Activated CD8-positive, alpha-beta memory T cell treated with anti-CD3 and anti-CD28 coated beads, Interleukin-2, amount 50 U/mL, for 48 hours (primary cell): ENCODE results near the gene C20orf173.

ENCODE experiments used
- DNase-seq: peaks from one replicate; pipeline ENCODE4 v3.0.0-alpha.2; 2020

The C20orf173 gene

DNA sequence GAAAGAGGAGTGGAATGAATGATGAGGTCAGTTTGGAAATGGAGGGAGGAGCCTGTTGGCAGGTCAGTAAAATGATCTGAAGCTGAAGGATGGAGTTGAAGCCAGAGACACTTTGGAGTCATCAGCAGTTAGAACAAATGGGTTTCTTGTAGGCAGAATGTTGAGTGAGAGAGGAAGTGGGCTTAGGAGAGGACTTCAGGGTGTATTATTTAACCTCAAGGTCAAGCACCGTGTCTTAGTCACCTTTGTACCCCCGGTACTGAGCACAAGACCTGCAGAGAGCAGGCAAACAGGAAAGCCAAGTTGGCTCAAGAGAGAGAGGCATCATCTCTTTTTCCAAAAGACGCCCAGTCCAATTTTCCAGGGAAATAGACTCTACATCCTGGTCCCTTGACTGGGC is 23.3 kb downstream of the C20orf173 start:
- DNase-seq = no peak

DNA sequence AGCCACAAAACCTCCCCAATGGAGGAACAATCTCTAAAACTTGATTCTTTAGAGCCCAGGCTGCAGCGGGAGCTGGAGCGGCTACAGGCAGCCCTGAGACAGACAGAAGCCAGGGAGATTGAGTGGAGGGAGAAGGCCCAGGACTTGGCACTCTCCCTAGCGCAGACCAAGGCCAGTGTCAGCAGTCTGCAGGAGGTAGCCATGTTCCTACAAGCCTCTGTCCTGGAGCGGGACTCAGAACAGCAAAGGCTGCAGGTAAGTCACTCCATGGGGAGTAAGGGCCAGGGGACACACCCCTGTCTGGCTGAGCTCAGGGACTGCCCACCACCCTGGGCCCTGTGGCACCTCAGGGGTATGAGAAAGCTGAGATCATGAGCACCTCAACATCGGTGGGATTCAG is 24.7 kb downstream of the C20orf173 start:
- DNase-seq = no peak

DNA sequence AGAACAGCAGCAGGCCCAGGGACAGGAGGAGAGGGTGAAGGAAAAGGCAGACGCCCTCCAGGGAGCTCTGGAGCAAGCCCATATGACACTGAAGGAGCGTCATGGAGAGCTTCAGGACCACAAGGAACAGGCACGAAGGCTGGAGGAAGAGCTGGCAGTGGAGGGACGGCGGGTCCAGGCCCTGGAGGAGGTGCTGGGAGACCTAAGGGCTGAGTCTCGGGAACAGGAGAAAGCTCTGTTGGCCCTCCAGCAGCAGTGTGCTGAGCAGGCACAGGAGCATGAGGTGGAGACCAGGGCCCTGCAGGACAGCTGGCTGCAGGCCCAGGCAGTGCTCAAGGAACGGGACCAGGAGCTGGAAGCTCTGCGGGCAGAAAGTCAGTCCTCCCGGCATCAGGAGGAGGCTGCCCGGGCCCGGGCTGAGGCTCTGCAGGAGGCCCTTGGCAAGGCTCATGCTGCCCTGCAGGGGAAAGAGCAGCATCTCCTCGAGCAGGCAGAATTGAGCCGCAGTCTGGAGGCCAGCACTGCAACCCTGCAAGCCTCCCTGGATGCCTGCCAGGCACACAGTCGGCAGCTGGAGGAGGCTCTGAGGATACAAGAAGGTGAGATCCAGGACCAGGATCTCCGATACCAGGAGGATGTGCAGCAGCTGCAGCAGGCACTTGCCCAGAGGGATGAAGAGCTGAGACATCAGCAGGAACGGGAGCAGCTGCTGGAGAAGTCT is 25.5 kb downstream of the C20orf173 start:
- no peak for DNase-seq

DNA sequence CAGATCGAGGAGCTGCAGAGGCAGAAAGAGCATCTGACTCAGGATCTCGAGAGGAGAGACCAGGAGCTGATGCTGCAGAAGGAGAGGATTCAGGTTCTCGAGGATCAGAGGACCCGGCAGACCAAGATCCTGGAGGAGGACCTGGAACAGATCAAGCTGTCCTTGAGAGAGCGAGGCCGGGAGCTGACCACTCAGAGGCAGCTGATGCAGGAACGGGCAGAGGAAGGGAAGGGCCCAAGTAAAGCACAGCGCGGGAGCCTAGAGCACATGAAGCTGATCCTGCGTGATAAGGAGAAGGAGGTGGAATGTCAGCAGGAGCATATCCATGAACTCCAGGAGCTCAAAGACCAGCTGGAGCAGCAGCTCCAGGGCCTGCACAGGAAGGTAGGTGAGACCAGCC is 26.2 kb downstream of the C20orf173 start:
- DNase-seq = no peak

DNA sequence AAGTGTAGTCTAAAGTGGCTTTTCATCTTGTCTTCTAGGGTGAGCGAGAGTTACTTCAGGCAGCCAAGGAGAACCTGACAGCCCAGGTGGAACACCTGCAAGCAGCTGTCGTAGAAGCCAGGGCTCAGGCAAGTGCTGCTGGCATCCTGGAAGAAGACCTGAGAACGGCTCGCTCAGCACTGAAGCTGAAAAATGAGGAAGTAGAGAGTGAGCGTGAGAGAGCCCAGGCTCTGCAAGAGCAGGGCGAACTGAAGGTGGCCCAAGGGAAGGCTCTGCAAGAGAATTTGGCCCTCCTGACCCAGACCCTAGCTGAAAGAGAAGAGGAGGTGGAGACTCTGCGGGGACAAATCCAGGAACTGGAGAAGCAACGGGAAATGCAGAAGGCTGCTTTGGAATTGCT is 27.1 kb downstream of the C20orf173 start:
- no peak for DNase-seq

DNA sequence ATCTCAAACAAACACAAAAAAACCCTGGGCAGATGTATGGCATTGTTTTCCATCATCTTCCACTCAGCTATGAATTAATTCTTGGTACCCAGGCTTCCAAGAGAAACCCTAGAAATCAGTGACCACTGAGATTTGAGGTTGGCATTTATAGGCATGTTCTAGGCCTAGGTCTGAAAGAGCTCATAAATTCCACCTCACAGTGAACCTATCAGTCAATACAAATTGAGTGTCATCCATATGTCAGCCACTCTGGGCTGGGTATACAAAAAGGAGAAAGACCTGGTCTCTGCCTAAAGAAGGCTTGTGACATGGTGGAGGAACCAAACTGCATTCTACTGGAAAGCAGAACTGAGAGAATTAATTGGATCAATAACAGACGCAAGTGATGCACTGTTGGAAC is 30.2 kb downstream of the C20orf173 start:
- no peak for DNase-seq

DNA sequence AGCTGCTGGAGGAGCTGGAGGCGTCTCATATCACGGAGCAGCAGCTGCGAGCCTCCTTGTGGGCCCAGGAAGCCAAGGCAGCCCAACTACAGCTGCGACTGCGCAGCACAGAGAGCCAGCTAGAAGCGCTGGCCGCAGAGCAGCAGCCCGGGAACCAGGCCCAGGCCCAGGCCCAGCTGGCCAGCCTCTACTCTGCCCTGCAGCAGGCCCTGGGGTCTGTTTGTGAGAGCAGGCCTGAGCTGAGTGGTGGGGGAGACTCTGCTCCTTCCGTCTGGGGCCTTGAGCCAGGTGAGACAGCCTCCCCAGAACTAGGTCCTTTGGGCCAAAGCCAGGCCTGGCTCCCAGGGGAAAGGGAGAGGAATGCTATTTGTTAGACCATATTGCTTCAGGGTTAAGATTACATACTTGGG is 31.7 kb downstream of the C20orf173 start:
- no peak for DNase-seq

DNA sequence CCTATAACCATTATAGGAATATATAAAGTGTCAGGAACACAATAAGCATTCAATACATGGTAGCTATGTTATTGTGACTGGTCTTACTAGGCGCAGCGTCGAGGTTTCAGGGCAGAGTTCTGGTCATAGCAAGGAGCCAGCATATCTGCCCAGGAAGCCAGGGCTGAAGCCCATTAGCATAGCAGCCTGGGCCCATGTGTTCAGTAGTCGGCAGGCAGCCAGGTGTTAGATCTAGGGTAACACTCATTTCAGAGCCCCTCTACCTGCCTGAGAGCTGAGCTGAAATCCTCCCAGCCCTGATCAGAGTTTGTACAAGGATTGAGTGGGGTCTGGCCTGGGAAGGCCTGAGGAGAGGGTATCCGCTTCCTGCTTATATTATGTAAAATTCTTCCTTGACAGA is 32.1 kb downstream of the C20orf173 start:
- DNase-seq = no peak

DNA sequence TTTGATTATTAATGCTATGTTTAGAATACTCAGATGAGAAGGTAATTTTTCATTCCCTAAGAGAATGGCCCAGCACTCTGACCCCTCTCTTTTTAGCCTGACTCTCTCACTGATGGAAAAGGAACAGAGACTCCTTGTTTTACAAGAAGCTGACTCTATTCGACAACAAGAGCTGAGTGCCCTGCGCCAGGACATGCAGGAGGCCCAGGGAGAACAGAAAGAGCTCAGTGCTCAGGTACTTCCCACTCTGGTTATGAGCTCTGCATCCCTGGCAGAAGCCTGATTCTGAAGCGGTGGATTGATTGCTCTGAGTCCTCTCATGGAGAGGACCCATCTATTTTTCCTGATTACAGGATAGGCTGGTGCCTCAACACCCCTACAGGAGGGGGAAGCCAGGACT is 33.0 kb downstream of the C20orf173 start:
- no peak for DNase-seq

DNA sequence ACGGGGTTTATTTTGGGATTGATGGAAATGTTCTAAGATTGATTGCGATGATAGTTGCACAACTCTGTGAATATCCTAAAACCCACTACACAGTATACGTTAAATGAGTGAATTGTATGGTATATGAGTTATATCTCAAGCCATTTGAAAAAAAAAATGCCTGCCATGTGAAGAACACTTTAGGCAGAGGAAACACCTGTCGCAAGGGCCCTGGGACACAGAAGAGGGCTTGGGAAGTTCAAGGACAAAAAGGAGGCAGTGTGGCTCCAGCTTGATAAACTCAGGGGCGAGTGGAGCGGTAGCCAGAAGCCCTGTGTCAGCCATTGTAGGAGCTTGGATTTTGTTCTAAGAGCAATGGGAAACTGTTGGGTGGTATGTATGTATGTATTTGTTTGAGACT is 37.1 kb downstream of the C20orf173 start:
- no peak for DNase-seq

DNA sequence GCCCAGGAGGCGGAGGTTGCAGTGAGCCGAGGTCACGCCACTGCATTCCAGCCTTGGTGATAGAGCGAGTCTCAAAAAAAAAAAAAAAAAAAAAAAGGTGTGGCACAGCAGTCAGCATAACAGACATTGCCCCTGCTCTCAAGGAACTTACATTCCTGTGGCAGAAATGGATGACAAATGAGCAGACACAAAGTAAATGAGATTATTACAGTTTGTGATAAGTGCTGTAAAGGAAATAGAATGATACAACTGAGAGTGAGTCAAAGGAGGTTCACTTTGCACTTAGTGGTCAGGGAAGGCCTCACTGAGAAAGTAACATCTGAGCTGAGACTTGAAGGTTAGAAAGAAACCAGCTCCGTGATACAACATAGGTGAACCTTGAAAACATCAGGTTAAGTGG is 37.6 kb downstream of the C20orf173 start:
- DNase-seq = no peak

DNA sequence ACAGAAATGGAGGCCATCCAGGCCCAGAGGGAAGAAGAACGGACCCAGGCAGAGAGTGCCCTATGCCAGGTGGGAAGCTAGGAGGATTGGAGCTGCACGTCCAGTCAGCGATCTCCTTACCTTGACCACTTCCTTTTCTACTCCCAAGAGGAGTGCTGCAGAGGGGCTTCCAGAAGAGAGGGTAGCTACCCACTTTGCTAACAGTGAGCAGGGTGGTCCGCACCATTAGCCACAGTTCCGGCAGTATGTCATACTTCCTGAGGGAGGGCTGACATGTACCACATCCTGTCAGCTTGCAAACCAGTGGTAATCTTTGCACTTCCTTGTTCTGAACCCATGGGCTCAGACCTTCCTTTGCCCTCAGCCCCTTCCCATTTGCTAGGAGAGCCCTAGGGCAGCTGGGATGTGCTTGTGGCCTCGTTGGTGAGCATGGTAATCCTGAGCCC is 38.7 kb downstream of the C20orf173 start:
- DNase-seq = peak; percentile 76

DNA sequence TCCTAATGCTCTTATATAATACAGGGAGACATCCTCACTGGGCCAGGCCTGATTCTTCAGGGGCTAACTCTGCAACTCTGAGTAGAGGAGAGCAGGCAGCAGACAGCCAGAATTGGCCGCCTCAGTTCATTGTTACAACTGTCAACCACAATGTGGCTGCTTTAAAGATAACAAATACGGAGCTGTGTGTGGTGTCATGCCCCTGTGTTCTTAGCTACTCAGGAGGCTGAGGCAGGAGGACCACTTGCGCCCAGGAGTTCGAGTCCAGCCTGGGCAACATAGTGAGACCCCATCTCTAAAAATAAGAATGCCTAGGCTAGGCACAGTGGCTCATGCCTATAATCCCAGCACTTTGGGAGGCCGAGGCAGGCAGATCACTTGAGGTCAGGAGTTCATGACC is 39.7 kb downstream of the C20orf173 start:
- DNase-seq = no peak

DNA sequence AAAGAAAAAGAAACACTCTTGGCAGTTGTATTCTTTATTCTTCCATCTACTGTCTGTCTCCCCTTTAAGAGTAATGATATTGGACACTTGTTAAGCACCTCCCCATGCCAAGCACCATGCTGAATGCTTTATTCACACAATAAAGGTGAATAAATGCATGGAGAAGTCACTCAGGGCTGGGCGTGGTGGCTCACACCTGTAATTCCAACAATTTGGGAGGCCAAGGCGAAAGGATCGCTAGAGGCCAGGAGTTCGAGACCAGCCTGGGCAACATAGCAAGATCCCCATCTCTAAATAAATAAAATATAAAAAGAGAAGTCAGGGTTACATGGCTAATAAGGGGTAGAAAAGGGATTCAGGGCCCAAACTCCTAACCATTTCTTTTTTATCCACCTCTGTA is 42.0 kb downstream of the C20orf173 start:
- no peak for DNase-seq

DNA sequence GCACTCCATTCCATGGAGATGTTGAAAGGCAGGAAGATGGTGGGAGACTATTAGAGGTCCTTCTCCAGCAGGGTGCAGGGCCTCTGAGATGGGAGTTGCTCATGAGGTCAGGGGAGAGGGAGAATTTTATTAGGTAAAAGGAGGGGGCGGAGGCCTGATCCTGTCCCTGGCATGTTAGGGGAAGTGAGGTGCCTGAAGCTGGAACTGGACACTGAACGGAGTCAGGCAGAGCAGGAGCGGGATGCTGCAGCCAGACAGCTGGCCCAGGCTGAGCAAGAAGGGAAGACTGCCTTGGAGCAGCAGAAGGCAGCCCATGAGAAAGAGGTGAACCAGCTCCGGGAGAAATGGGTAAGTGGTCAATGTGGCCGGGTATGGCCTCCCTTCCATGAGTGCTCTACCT is 49.7 kb downstream of the C20orf173 start:
- no peak for DNase-seq

DNA sequence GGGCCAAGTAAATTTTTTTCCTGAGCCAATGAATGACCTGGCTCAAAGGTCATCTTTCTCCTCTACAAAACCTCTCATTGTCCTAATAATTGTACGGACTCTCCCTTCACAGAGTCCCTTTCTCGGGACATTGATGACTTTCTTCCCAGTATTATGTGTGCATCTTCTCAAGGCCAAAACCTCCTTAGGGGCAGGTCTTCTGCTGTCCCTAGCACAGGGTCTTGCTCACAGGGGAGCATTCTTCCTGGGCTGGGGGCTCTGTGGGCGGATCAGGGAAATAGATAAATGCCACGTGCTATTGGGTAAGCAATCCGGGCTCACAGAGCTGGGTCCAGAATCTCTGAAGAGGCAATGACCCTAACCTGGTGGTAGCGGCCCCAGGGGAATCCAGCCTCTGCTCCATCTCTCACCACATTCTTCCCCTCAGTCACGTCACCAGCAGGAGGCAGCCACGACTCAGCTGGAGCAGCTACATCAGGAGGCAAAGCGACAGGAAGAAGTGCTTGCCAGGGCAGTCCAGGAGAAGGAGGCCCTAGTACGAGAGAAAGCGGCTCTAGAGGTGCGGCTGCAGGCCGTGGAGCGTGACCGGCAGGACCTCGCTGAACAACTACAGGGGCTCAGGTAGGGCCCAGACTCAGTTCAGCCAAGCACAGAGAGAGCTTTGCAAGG is 50.5 kb downstream of the C20orf173 start:
- DNase-seq = no peak
